ENCODE data around the gene ST6GALNAC1.
A peak's percentile ranks its signal among the peaks of the same experiment; 100 is the strongest.

DNA sequence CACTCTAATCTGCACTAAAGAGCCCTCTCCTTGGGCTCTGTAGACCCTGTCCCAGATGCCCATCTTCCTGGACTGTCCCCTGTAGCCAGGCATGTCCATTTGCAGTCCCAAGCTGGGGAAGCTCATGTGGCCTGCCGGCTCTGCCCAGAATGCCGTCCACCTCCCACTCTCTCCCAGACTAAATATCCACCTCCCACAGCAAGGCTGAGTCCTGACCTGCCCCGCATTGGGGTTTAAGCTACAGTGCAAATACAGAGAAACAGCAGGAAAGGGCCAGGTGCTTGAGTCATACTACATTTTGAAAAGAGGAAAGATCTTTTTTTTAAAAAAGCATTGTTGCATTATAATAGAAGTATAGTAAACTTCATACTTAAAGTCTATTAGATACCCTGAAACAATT is 60.9 kb downstream of the ST6GALNAC1 start:
- TF ChIP-seq CTCF (IDR thresholded peaks at IDR 0.05) (no peak), POLR2AphosphoS5 (IDR thresholded peaks at IDR 0.05) (peak; percentile 19), POLR2A (IDR thresholded peaks at IDR 0.05) (no peak)

Measured in prostate gland (tissue), 2 donors.